Sigmoid colon (tissue), 7 donors: ENCODE measurements around the gene TXNDC11. TPM values are rescaled to one million over a fixed set of nuclear protein-coding genes. Genes with fewer than 3 reads are reported as not detected.

ENCODE experiments used
- DNase-seq: peaks from one replicate; pipeline ENCODE4 v3.0.0-alpha.2; 2019
- H3K27ac ChIP-seq, 4 donors: fragments of 200-600 bp; sonication (generic); one replicate each; pipeline ENCODE4 v1.5.1; 2016 to 2019; ENCODE audit warnings: mild to moderate bottlenecking in 1 of 4
- H3K27me3 ChIP-seq, 3 donors: fragments of 200-600 bp; sonication (generic); one replicate each; pipeline ENCODE4 v1.5.1; 2019; ENCODE audit warnings: mild to moderate bottlenecking in 1 of 3
- H3K36me3 ChIP-seq, 4 donors: fragments of 200-600 bp; sonication (generic); one replicate each; pipeline ENCODE4 v1.5.1; 2016 to 2019
- H3K4me1 ChIP-seq, 4 donors: fragments of 200-600 bp; sonication (generic); one replicate each; pipeline ENCODE4 v1.5.1; 2017 to 2019
- H3K4me3 ChIP-seq, 4 donors: fragments of 200-600 bp; sonication (generic); one replicate each; pipeline ENCODE4 v1.5.1; 2017 to 2019; ENCODE audit warnings: mild to moderate bottlenecking in 2 of 4, moderate library complexity in 1 of 4
- H3K9me3 ChIP-seq, 4 donors: fragments of 200-600 bp in 3 of 4; sonication (generic) in 3 of 4; one replicate each; pipeline versions ENCODE4 v1.5.1 to v1.6.1; 2013 to 2019
- EP300 ChIP-seq, 4 donors: sonication (generic); formaldehyde crosslinking; IDR thresholded peaks; one replicate each; pipeline ENCODE4 v1.6.1; 2017; ENCODE audit warnings: antibody characterized with exemption in 4 of 4
- POLR2A ChIP-seq, 2 donors: fragments of 450-650 bp; IDR thresholded peaks; one replicate each; pipeline ENCODE4 v1.6.1; 2016; ENCODE audit warnings: antibody characterized with exemption in 2 of 2, mild to moderate bottlenecking in 2 of 2, moderate library complexity in 2 of 2
- POLR2AphosphoS5 ChIP-seq, 4 donors: sonication (generic); formaldehyde crosslinking; IDR thresholded peaks; one replicate each; pipeline ENCODE4 v1.6.1; 2017; ENCODE audit warnings: antibody characterized with exemption in 4 of 4
- WGBS, 2 donors: extraction: QIAGEN DNeasy Blood & Tissue Kit; methylation state at CpG; one replicate each; pipeline ENCODE4 v1.1.7; 2013; 5-methylcytosine and 5-hydroxymethylcytosine counted together
- intact Hi-C: fragments of 100-400 bp; cut with DNase I; formaldehyde crosslinking; loops from one replicate; pipeline ENCODE4 v1.15.1; 2023
- polyA plus RNA-seq, 3 donors: library from polyadenylated mRNA; stranded (reverse); fragments of 200-250 nt; gene quantifications; one replicate each; pipeline ENCODE4 v1.2.3, GENCODE V29; 2013
- total RNA-seq, 4 donors: library from RNA; depleted of rRNA; stranded (reverse); fragments of >200 nt; gene quantifications; one replicate each; pipeline ENCODE4 v1.1.0, GENCODE V29; 2016
- TF ChIP-seq, protein P1 (sequence below), 4 experiments: fragments of 450-650 bp in 3 of 4; fragments of 200-600 bp in 1 of 4; IDR thresholded peaks; one replicate each; pipeline ENCODE4 v1.5.1; 2016 to 2019; ENCODE audit warnings: antibody characterized with exemption in 4 of 4, mild to moderate bottlenecking in 3 of 4, moderate library complexity in 2 of 4
- donor health status: healthy with polysubstance abuse.
- donor health status: Bipolar disorder and iron deficiency.
- donor health status: healthy.

TXNDC11 gene
- total and polyA plus RNA-seq, 7 donors, result 25.3 to 54.0 (median 34.9) TPM

DNA sequence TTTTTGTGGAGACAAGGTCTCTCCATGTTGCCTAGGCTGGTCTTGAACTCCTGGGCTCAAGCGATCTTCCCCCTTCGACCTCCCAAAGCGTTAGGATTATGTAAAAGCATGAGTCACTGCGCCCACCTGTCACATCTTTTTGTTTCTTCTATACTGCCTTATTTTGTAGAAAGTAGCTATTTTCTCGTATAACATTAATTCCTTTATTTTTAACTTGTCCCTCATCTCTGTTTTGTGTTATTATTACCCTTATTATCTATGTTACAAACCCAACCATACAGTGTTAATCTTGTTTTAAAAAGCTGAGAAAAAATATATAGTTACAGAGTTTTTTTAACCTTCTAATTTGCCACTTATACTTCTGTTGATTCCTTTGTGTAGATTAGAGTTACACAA lies 1.4 kb upstream of the TXNDC11 start:
- intact Hi-C loops, result loop anchor here (5.0 kb wide), 2 partner anchors 77 to 173 kb away; partner anchors contain the start of genes GSPT1 and SNN

DNA sequence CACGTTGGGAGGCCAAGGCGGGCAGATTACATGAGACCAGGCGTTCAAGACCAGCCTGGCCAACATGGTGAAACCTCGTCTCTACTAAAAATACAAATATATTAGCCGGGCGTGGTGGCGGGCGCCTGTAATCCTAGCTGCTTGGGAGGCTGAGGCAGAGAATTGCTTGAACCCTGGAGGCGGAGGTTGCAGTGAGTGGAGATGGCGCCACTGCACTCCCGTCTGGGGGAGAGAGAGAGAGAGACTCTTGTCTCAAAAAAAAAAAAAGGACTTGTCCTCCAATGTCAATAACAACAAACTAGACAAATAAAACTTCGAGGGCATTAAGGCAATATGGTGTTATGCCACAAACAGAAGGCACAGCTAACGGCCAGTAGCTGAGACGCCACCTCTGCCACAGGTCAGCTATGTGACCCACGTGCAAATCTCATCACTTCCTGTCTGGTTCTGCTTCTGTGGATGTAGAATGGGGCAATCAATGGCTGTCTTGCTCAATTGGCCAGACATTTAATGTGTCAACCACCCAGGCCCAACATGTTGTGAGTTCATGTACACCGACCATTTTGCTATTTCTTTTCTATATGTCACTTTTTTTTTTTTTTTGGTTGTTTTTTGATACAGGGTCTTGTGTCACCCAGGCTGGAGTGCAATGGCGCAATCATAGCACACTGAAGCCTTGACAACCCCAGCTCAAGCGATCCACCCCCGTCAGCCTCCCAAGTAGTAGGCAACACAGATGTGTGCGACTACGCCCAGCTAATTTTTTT lies 834 bp upstream of the TXNDC11 start:
- Histone ChIP-seq H3K4me3 (peak overlapping the region; percentile 15 to 99 (median 92)), H3K36me3 (peaks cover 0 to 4% (median 0%) of the 10 kb centered on the region in 4 donors), H3K27me3 (no peaks in the 10 kb centered on the region), H3K4me1 (peaks cover 0 to 41% (median 30%) of the 10 kb centered on the region in 4 donors), H3K27ac (peak overlapping the region; percentile 96 to 100 (median 98)), H3K9me3 (no peaks in the 10 kb centered on the region)
- DNase-seq, result peak; percentile 83
- intact Hi-C loops, result loop anchor here (2.0 to 5.0 kb wide), 4 partner anchors 53 to 174 kb away; partner anchors contain the start of genes GSPT1, RSL1D1, SNN and ZC3H7A
- TF ChIP-seq POLR2A (IDR thresholded peaks at IDR 0.05), result no peak
- TF ChIP-seq, protein P1, sequence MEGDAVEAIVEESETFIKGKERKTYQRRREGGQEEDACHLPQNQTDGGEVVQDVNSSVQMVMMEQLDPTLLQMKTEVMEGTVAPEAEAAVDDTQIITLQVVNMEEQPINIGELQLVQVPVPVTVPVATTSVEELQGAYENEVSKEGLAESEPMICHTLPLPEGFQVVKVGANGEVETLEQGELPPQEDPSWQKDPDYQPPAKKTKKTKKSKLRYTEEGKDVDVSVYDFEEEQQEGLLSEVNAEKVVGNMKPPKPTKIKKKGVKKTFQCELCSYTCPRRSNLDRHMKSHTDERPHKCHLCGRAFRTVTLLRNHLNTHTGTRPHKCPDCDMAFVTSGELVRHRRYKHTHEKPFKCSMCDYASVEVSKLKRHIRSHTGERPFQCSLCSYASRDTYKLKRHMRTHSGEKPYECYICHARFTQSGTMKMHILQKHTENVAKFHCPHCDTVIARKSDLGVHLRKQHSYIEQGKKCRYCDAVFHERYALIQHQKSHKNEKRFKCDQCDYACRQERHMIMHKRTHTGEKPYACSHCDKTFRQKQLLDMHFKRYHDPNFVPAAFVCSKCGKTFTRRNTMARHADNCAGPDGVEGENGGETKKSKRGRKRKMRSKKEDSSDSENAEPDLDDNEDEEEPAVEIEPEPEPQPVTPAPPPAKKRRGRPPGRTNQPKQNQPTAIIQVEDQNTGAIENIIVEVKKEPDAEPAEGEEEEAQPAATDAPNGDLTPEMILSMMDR (IDR thresholded peaks at IDR 0.05), result no peak
- TF ChIP-seq EP300 (IDR thresholded peaks at IDR 0.05), result no peak
- peak in 1 of 4 donors; percentile 39 for TF ChIP-seq POLR2AphosphoS5 (IDR thresholded peaks at IDR 0.05)
- WGBS, 2 donors, result 30 to 40% methylated on average over 21 of the region's 21 CpGs

More for the DNA sequence above, 1.4 kb upstream of the TXNDC11 start:
- Histone ChIP-seq H3K4me3 (no peak overlapping the region), H3K9me3 (no peaks in the 10 kb centered on the region), H3K4me1 (peaks cover 0 to 35% (median 27%) of the 10 kb centered on the region in 4 donors), H3K27ac (peak overlapping the region; percentile 96 to 100 (median 98)), H3K36me3 (peaks cover 0 to 10% (median 1%) of the 10 kb centered on the region in 4 donors), H3K27me3 (no peaks in the 10 kb centered on the region)
- DNase-seq, result no peak
- 70 to 88% methylated on average over 5 of the region's 5 CpGs for WGBS, 2 donors
- TF ChIP-seq, protein P1 (IDR thresholded peaks at IDR 0.05), result no peak
- TF ChIP-seq POLR2AphosphoS5 (IDR thresholded peaks at IDR 0.05) (no peak), POLR2A (IDR thresholded peaks at IDR 0.05) (no peak), EP300 (IDR thresholded peaks at IDR 0.05) (no peak)

DNA sequence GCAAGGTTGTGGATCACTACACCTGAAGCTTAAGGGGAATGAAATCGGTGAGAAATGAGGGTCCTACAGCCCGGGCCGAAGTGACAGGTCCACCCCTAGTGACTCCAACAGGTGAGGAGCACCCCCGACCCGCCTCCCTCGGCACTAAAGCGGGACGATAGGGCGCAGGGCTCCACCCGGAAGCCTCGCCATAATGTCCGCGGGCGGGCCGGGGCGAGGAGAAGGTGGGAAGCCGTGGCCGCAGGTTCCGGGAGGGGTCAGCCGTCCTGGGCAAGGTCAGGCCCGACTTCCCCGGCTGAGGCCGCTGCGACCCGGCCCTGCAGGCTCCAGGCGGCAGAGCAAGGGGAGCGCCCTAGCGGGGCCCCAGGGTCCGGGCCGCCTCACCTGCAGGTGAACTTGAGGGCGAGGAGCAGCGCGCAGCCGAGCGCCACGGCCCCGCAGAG lies 543 bp downstream of the TXNDC11 start:
- DNase-seq, result peak; percentile 79
- Histone ChIP-seq H3K27ac (peak overlapping the region; percentile 96 to 100 (median 98)), H3K27me3 (no peaks in the 10 kb centered on the region), H3K36me3 (no peaks in the 10 kb centered on the region), H3K4me1 (peaks cover 0 to 41% (median 34%) of the 10 kb centered on the region in 4 donors), H3K4me3 (peak overlapping the region; percentile 72 to 99 (median 92)), H3K9me3 (no peaks in the 10 kb centered on the region)
- intact Hi-C loops, result loop anchor here (2.0 to 5.0 kb wide), 4 partner anchors 55 to 175 kb away; partner anchors contain the start of genes GSPT1, RSL1D1, SNN and ZC3H7A
- 0% methylated on average over 37 of the region's 37 CpGs for WGBS, 2 donors
- TF ChIP-seq POLR2AphosphoS5 (IDR thresholded peaks at IDR 0.05) (peak in 1 of 4 donors; percentile 7), POLR2A (IDR thresholded peaks at IDR 0.05) (no peak)

DNA sequence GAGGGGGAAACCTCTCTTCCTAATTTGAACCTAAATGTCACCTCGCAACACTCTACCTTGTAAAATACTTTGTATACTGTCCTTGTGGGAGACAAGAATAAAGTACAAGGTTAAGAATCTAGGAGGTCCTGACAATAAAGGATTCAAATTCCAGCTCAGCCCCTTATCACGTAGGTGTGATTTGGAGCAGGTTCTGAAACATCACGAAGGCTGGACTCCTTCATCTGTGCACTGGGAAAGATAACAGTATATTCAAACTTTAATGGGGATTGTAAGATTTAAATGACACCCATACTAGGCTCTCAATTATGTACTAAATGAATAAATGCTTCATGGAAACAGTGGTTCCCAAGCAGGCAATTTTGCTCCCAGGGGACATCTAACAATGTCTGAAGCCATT lies 2.1 kb downstream of the TXNDC11 start:
- peak overlapping the region; percentile 96 to 100 (median 98) for H3K27ac ChIP-seq
- peaks cover 0 to 15% (median 7%) of the 10 kb centered on the region in 4 donors for H3K36me3 ChIP-seq
- TF ChIP-seq POLR2A (IDR thresholded peaks at IDR 0.05), result no peak
- TF ChIP-seq, protein P1 (IDR thresholded peaks at IDR 0.05), result no peak
- TF ChIP-seq EP300 (IDR thresholded peaks at IDR 0.05), result no peak
- TF ChIP-seq POLR2AphosphoS5 (IDR thresholded peaks at IDR 0.05), result no peak
- no peak for DNase-seq
- no peak overlapping the region for H3K4me3 ChIP-seq
- peaks cover 0 to 51% (median 38%) of the 10 kb centered on the region in 4 donors for H3K4me1 ChIP-seq
- intact Hi-C loops, result loop anchor here (5.0 kb wide), 2 partner anchors 73 to 177 kb away; partner anchors contain the start of genes GSPT1 and SNN
- WGBS, 2 donors, result 17 to 59% methylated on average over 3 of the region's 3 CpGs
- H3K9me3 ChIP-seq, result no peaks in the 10 kb centered on the region
- H3K27me3 ChIP-seq, result no peaks in the 10 kb centered on the region
